ENCODE measurements around the gene GBX1. TPM values are rescaled to one million over a fixed set of nuclear protein-coding genes. Genes with fewer than 3 reads are reported as not detected.

The GBX1 gene
- total RNA-seq, 1 experiment from 2014 or later: not detected

GRCh38 chr7:151204383-151205032 is 37.0 kb upstream of the GBX1 start:
- ChIA-PET CTCF (interaction anchor here (0.6 to 0.9 kb wide), 2 partner anchors 32 to 47 kb away, joined by 3 read pairs; no protein-coding TSS in a partner anchor), POLR2A (interaction anchor here (1.6 kb wide), 1 partner anchor 9 kb away, joined by 4 read pairs; no protein-coding TSS in a partner anchor)
- H3K27me3 Mint-ChIP-seq (ENCODE audit: insufficient read depth, unreplicated experiment): peaks cover 56% of the 10 kb centered on the region
- no TSS peak for BruUV-seq (replicated peaks)
- DNase-seq (ENCODE audit: unreplicated experiment): no peak
- H3K27ac Mint-ChIP-seq (ENCODE audit: low read depth, unreplicated experiment): no peak overlapping the region
- H3K9me3 Mint-ChIP-seq (ENCODE audit: unreplicated experiment): no peaks in the 10 kb centered on the region
- intact Hi-C loops (cut with micrococcal nuclease): no loop called here
- TF ChIP-seq CTCF (IDR thresholded peaks at IDR 0.05; ENCODE audit: unreplicated experiment): no peak
- H3K4me3 Mint-ChIP-seq (ENCODE audit: unreplicated experiment): no peak overlapping the region
- peaks cover 6% of the 10 kb centered on the region for H3K4me1 Mint-ChIP-seq (ENCODE audit: insufficient read depth, unreplicated experiment)
- H3K36me3 Mint-ChIP-seq (ENCODE audit: insufficient read depth, unreplicated experiment): no peaks in the 10 kb centered on the region

- no peak for TF ChIP-seq CTCF (IDR thresholded peaks at IDR 0.05; ENCODE audit: unreplicated experiment)
- Mint-ChIP-seq H3K9me3 (ENCODE audit: unreplicated experiment) (no peaks in the 10 kb centered on the region), H3K36me3 (ENCODE audit: insufficient read depth, unreplicated experiment) (no peaks in the 10 kb centered on the region), H3K27me3 (ENCODE audit: insufficient read depth, unreplicated experiment) (peaks cover 56% of the 10 kb centered on the region), H3K4me1 (ENCODE audit: insufficient read depth, unreplicated experiment) (peaks cover 6% of the 10 kb centered on the region), H3K27ac (ENCODE audit: low read depth, unreplicated experiment) (no peak overlapping the region), H3K4me3 (ENCODE audit: unreplicated experiment) (no peak overlapping the region)
- CTCF ChIA-PET: no interaction called here
- DNase-seq (ENCODE audit: unreplicated experiment): no peak
- intact Hi-C loops (cut with micrococcal nuclease): no loop called here
- POLR2A ChIA-PET: no interaction called here
- no TSS peak for BruUV-seq (replicated peaks)
Observed at GRCh38 chr7:151202836-151203235, 35.3 kb upstream of the GBX1 start.

GRCh38 chr7:151201751-151202150 is 34.3 kb upstream of the GBX1 start:
- H3K4me1 Mint-ChIP-seq (ENCODE audit: insufficient read depth, unreplicated experiment): peaks cover 2% of the 10 kb centered on the region
- no peak for TF ChIP-seq CTCF (IDR thresholded peaks at IDR 0.05; ENCODE audit: unreplicated experiment)
- BruUV-seq (replicated peaks): no TSS peak
- H3K27ac Mint-ChIP-seq (ENCODE audit: low read depth, unreplicated experiment): no peak overlapping the region
- no peak for DNase-seq (ENCODE audit: unreplicated experiment)
- H3K9me3 Mint-ChIP-seq (ENCODE audit: unreplicated experiment): no peaks in the 10 kb centered on the region
- H3K36me3 Mint-ChIP-seq (ENCODE audit: insufficient read depth, unreplicated experiment): no peaks in the 10 kb centered on the region
- intact Hi-C loops (cut with micrococcal nuclease): no loop called here
- no peak overlapping the region for H3K4me3 Mint-ChIP-seq (ENCODE audit: unreplicated experiment)
- H3K27me3 Mint-ChIP-seq (ENCODE audit: insufficient read depth, unreplicated experiment): peaks cover 56% of the 10 kb centered on the region
- ChIA-PET CTCF (no interaction called here), POLR2A (no interaction called here)

GRCh38 chr7:151201344-151201743 is 33.9 kb upstream of the GBX1 start:
- POLR2A ChIA-PET: no interaction called here
- Mint-ChIP-seq H3K27ac (ENCODE audit: low read depth, unreplicated experiment) (no peak overlapping the region), H3K36me3 (ENCODE audit: insufficient read depth, unreplicated experiment) (no peaks in the 10 kb centered on the region), H3K4me1 (ENCODE audit: insufficient read depth, unreplicated experiment) (no peaks in the 10 kb centered on the region), H3K9me3 (ENCODE audit: unreplicated experiment) (no peaks in the 10 kb centered on the region), H3K4me3 (ENCODE audit: unreplicated experiment) (no peak overlapping the region), H3K27me3 (ENCODE audit: insufficient read depth, unreplicated experiment) (peaks cover 56% of the 10 kb centered on the region)
- DNase-seq (ENCODE audit: unreplicated experiment): no peak
- BruUV-seq (replicated peaks): no TSS peak
- CTCF ChIA-PET: interaction anchor here (1.0 kb wide), 1 partner anchor 28 kb away, joined by 3 read pairs; no protein-coding TSS in a partner anchor
- no peak for TF ChIP-seq CTCF (IDR thresholded peaks at IDR 0.05; ENCODE audit: unreplicated experiment)
- intact Hi-C loops (cut with micrococcal nuclease): no loop called here
